Glomerular endothelial cell (primary cell): ENCODE measurements around the gene FOXO3B. TPM values are rescaled to one million over a fixed set of nuclear protein-coding genes. Genes with fewer than 3 reads are reported as not detected.
"Not testable (repeated sequence)": the region's sequence is repeated elsewhere in the genome, so short reads cannot be mapped to it uniquely, and the experiment has no call there.

Experiments
- DNase-seq: peaks from one replicate; pipeline ENCODE4 v3.0.0-alpha.2; 2011; ENCODE audit warnings: low read depth, low spot score; ENCODE audit errors: extremely low read depth
- total RNA-seq: library from RNA; depleted of rRNA; stranded (reverse); fragments of >200 nt; gene quantifications from 2 replicates; pipeline ENCODE4 v1.2.3, GENCODE V29; 2015

FOXO3B gene
- 3.0 and 7.2 TPM in 2 replicates for total RNA-seq

DNA sequence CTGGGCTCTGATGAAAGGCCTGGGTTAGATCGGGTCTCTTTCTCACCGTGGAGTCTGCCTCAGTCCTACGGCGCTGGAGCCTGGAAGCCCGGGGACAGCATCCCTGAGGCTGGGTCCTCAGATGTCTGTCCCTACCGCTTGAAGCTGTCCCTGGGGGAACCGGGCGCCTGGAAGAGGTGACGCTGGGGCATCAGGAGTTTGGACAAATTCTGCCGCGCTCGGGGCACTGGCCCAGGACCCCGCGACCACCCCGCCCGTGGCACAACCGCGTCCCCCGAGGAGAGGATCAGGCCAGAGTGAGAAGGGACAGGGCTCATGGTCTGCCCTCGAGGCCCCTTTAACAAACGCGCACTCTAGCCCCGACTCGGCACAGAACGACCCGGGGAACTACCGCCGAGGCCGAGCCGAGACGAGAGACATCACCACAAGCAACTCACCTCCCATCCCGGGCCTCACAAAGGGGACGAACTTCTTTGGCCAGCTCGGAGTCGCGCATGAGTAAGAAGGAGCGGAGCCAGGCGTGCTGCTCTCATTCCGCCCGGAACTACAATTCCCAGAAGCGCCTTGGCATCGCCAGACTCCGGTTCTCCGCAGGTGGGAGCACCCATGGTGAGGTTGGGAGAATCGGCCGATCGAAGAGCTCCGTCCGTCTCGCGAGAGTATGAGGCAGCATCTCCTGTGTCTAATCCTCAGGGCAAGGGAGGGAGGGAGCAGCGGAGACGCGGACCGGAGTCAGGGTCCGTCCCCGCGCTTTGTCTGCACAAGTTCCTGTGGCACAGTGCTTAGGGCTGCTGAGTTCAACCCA, at the start of gene FOXO3B:
FOXO3B (minus strand) TSS at position 548 of the 805 bp plus-strand sequence. CDS start 663 bp downstream, outside the sequence.
- peak; percentile 57 for DNase-seq

DNA sequence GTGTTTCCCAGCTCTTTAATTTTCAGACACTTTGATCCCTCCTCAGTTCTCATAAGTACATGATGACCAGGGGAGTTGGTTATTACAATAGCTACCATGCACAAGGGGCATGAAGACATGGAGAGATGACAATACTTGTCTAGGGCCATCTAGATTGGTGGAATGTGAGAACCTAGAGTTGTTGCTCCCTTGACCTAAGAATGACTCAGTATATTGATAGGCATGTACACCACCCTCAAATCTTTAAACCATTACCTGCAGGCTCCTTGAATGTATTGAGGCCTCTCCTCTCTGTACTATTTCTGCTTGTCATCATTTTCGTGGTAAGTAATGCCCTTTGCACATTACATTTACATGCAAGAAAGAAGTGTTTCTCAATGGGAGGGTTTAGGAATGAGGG, 41.4 kb upstream of the FOXO3B start:
- DNase-seq: not testable (repeated sequence)

DNA sequence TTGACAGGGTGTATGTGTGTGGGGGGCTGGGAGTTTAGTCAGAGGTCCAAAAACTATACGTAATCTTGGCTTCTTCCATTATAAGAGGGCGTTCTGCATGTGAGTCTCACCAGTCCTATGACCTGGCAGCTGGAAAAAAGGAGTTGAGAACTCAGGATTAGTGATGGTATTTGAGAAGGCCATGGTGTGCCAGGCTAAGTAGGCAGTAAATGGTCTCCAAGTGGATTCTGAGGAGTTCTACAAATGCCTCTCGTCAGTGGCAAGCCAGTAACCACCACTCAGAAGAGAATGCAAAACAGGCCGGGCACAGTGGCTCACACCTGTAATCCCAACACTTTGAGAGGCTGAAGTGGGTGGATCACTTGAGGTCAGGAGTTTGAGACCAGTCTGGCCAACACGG, 40.5 kb upstream of the FOXO3B start:
- not testable (repeated sequence) for DNase-seq

DNA sequence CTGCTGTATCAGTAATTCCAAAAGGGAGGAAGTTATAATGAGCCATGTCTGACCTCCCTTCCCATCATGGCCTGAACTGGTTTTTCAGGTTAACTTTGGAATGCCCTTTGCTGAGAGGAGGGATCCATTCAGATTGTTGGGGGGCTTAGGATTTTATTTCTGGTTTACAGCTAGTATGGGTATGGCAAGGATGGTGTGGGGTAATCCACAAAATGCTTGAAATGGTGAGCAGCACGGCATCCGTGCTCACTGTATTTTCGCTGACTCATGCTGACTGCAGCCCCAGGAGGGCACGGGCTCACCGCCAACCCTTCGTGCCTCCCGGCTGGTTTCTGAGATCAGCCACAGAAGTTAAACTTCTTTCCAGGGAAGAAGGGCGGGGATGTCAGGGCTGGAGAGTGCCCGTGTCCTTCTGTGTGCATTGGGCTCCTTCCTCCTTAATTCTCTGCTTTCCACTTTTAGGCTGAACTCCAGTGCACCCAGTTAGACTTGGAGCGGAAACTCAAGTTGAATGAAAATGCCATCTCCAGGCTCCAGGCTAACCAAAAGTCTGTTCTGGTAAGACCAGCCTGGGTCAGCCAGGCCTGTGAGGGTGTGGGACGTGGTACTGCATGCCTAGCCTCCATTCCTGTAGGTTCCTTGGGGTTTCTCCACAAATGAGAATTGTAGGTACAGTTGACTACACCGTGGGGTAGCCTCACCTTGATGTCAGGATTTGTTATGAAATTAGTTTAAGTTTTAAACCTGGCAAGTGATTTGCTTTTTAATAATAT, 39.8 kb upstream of the FOXO3B start:
- DNase-seq: not testable (repeated sequence)

DNA sequence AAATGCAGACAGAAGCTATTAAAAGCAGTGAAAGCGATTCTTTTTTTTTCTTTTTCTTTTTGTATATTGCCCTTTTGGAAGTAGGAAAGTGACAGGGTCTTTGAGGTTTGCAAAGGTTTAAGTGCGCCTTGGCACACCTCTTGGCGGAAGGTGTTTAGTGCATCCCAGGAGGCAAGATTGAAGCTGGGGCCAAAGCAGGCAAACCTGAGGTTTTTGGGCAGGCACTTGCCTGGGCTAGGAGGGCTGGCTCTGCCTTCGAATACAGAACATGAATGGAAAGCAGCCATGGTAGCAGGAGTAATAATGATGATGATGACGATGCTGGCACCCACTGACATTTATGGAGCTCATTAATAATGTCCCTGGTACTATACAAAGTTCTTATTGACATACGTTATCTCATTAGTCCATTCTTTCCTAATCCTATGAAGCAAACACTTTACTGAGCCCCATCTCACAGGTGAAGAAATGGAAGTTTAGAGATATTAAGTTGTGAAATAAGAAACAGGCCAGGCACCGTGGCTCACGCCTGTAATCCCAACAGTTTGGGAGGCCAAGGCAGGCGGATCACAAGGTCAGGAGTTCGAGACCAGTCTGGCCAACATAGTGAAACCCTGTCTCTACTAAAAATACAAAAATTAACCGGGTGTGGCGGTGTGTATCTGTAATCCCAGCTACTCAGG, 37.5 kb upstream of the FOXO3B start:
- not testable (repeated sequence) for DNase-seq

DNA sequence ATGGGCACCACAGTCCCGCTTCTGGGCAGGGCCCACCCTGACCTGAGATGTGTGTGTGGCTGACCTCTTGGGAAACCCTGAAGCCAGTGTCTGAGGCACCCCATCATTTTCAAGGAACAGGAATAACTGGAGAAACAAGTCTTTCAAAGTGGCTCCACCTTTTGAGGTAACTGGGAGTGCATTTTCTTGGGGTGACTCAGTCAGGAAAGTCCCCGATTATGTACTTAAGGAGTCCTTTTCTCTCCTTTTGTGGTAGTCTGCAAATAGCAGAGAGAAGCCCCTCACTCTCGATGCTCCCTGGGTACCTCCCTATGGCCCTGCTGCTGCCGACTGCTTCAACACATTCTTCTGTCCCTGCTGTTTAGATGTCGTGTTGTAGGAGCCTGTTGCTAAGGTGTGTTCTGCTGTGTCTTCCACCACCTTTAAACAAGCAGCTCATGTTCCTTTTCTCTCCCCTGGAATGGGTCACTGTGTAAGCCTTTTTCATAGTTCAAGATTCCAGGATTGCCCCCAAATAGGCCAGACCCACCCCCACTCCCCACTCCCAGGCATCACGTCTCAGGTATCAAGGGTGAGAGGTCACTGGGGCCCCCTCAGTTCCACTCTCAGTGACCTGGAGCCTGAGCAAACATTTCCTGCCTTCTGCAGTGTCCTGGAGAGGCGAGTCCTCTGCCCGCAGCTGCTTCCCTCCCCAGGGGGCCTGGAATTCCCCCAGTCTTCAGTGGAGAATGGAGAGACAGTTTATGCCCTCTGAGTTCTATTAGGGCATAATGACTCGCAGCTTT, 36.7 kb upstream of the FOXO3B start:
- not testable (repeated sequence) for DNase-seq

DNA sequence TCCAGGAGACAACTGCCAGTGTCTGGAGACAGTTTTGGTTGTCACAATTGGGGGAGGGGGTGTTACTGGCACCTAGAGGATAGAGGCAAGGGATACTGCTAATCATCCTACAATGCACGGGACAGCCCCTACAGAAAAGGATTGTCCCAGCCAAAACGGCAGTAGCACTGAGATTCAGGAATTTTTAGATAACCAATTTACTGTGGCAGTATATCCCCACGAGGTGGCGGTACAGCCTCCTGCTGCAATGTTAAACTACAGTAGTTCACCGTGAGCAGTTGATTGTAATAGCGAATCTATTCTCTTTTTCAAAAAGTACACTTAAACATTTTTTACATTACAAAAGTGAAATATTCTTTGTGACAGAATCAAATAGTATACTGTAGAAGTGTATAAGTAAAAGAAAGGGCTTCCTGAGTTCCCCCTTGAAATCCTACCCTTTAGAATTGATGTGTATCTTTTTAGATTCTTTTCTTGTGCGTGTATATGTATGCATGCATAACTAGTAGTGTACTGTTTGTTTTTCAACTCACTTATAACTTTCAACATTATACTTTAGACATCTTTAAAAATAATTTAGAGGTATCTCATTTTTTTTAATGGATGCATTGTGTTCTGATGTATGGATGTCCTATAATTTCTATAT, 30.4 kb upstream of the FOXO3B start:
- not testable (repeated sequence) for DNase-seq

DNA sequence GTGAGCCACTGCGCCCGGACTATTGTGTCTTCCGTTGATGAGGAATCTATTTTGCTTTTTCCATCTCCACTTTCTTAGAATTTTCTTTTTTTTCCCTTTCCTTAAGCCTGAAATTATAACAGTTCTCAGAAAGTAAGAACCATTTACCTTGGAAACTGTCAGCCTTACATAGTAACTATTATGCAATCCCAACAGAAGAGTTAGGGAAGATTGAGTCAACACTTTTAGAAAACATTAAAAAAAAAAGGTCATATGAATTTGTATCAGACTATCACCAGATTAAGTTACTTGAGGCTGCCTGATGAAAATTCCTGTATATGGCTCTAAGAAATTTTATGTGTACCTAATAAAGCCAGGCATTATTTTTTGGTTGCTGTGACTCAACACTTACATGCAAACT, 26.1 kb upstream of the FOXO3B start:
- DNase-seq: not testable (repeated sequence)

DNA sequence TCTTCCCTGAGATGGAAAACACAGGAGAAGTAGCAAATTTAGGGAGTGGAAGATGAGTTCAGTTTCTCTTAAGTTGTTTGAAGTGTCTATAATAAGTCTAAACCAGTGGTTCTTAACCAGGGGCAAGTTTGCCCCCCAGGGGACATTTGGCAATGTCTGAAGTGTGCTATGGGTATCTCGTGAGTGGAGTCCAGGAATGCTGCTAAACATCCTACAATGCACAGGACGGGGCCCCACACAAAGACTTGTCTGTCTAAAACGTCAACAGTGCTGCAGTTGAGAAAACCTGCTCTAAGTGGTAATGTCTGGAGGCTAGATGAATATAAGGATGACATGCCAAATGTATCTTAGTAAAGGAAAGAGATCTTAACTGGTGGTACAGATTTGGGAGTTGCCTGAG, 23.8 kb upstream of the FOXO3B start:
- DNase-seq: not testable (repeated sequence)

DNA sequence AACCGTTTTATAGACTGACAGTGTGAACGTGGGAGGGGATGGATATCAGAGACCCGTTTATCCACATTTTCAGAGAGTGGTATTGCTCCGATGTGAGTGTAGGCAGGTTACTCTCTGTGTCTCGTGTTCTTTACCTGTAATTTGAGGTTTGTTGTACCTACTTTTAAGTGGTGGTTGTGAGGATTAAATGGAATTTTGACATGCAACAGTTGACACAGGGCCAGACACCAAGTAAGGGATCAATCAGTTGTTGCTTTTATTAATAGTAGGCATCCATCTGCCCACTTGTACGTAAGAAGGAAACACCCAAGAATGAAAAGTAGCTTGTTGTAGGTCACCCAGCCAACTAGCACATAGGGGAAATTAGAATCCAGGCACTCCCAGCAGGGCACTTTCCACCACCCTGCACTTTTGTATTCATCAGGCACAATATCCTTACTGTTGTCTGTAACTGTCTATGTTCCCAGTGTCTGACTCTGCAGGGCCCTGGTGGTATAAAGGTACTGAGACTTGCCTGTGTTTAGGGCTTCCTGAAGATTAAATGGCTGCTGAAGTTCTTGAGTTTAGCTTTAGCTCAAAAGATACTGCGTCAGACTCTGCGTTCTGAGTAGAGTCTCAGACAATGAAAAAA, 16.5 kb upstream of the FOXO3B start:
- DNase-seq: not testable (repeated sequence)

DNA sequence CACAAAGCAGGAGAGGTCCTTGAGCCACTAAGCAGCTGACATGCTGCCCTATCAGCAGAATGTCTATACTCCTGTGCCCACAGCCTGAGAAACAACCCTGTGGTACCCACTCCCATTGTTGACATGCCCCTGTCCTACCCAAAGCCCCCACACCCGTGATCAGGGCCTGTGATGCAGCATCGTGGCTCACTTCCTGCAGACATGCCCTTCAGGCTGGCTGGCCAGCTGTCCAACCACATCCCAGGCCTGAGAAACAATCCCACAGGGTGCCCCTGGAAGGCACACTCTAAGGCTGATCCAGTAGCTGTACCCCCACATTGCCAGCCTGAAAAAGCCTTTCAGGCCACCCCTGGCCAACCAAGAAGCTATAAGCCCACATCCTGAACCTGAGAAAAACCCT, 13.0 kb upstream of the FOXO3B start:
- not testable (repeated sequence) for DNase-seq

DNA sequence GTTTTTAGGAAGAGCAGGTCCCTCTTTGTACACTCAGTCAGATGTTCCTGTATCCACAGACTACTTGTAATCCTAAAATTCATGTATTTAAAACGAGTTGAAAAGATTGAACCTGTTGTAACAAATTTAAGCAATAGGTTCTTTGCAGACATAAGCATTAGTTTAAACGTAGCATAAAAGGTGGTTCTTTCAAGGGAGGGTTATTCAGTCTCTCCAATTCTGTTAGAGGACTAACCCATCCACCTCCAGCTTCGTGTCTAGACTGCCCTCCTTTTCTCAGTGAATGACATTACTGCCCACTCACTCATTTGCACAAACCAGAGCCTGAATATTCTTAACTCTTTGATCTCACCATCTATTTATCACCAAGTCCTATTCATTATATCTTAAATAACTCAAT, 554 bp upstream of the FOXO3B start:
- DNase-seq: not testable (repeated sequence)

DNA sequence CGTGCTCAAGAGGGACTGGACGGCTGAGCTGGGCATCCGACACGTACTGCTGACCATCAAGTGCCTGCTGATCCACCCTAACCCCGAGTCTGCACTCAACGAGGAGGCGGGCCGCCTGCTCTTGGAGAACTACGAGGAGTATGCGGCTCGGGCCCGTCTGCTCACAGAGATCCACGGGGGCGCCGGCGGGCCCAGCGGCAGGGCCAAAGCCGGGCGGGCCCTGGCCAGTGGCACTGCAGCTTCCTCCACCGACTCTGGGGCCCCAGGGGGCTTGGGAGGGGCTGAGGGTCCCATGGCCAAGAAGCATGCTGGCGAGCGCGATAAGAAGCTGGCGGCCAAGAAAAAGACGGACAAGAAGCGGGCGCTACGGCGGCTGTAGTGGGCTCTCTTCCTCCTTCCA, 4.7 kb downstream of the FOXO3B start:
- DNase-seq: not testable (repeated sequence)

DNA sequence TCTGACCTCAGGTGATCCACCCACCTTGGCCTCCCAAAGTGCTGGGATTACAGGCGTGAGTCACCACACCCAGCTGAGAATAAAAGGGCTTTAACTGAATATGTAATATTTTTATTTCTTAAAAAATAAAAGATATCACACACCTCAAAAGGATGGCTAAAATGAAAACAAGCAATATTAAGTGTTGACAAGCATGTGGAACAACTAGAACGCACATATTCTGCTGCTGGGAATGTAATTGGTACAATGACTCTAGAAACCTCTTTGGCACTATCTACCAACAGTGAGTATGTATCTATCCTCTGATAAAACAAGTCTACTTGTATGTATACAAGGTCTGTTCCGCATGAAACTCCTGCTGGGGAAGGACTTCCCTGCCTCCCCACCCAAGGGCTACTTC, 5.2 kb downstream of the FOXO3B start:
- not testable (repeated sequence) for DNase-seq

DNA sequence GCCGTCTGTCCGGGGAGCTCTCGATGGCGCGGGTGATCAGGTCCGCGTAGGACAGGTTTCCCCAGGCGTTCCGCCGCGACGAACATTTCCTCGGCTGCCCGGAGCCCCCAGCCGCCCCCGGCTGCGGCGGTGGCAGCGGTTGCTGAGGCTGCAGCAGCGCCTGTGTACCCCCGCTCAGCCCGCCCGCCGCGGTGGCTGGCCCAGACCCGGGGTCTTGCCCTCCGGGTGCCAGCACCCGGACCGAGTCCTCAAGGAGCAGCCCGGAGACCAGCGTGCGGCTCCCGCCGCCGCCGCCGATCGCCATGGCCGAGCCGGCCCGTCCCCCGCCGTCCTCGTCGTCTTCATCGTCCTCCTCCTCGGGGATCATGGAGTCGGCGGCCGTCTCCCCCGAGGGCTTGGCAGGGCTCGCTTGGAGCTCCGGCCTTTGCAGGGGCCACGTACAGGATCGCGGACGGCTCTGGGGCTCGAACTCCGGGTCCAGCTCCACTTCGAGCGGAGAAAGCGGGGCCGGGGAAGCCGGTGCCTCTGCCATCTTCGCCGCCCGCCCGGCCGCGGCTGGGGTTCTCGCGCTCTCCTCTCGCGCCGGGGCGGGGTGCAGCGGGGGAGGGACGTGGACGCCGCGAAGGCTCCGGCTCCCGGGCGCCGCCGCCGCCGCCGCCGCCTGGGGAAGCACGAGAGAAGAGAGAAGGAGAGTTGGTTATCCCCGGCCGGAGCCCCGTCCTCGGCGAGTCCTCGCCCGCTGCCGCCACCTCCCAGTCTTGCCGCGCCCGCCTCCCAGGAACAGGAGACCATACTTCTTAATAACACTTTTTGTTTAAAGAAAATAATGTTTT, 9.5 kb downstream of the FOXO3B start:
- not testable (repeated sequence) for DNase-seq

DNA sequence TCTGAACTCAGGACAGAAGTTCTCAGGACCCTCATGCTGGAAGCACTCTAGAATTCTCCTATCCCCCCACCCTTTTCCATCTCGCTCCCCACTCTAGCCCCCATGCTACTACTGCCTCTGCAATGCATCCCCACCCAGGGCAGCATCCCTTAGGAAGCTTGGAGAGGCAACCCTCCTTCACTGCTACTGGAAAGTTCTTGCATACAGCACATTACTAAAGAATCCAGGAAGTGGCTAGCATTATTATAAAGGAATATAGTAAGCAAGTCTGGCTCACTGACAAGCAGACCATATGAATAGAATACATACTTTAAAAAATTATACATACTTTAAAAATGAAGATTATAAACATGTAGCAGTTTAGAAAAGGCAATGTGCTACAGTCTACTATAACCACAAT, 13.5 kb downstream of the FOXO3B start:
- DNase-seq: not testable (repeated sequence)

DNA sequence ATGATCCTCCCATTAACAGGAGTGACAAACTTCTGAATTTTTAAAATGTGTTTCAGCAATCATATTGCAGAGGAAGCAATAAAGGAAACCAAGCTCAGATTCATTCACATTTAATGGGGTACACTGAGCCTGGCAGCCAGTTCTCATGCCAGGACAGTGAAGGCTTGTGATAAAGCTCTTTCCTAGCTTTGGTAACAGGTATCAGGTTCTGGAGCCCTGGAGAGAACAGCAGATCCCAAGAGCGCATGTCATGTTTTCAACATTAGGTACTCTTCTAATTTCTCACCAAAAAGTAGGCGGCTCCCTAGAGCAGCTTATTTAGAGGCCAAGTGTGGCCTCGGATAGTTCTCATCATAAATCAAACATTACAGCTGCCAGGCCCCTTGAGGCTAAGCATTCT, 14.6 kb downstream of the FOXO3B start:
- DNase-seq: not testable (repeated sequence)

DNA sequence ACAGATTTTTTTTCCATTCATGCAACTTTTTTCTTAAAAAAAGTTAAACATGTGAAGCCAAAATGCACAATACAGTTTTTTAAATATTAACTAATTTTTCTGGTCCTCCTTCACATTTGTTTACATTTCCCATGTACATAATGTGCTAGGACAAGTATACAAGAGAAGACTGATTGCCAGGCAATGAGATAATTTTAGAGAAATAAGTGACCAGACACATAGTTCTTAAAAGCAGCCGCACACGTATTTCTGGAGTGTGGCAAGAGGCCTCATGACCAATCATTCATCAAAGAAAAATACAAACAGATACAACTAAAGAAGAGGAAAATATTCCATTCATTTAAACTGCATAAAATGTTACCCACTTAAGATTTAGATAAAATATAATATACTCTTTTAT, 15.8 kb downstream of the FOXO3B start:
- not testable (repeated sequence) for DNase-seq
